HCT116 (cell line): Measurements from ENCODE around the gene ANO2. TPM values are rescaled to one million over a fixed set of nuclear protein-coding genes. Genes with fewer than 3 reads are reported as not detected.

Experiments used
- ATAC-seq: fragments of 200-7000 bp; cut with Tn5 transposase; 2 replicates; pipeline ENCODE4 v1.9.1; 2020; ENCODE audit warnings: mild to moderate bottlenecking, moderate library complexity
- BruUV-seq: library from RNA; stranded (reverse); fragments of 400-500 nt; replicated peaks from 2 replicates; lab custom pipeline; 2021; lab: Mats Ljungman, UMichigan
- CTCF ChIA-PET: fragments of 300-600 bp; sonication (Branson Sonifier 250); formaldehyde crosslinking; loops from one replicate; lab custom pipeline; 2021; ENCODE audit warnings: antibody characterized with exemption; lab: Charles Lee
- POLR2A ChIA-PET: fragments of 300-600, 350-600 bp; sonication (Branson Sonifier 250); formaldehyde crosslinking; loops from one replicate; lab custom pipeline; 2021; ENCODE audit warnings: antibody characterized with exemption; lab: Charles Lee
- RAD21 ChIA-PET, 2 experiments: fragments of 300-600 bp; sonication (Branson Sonifier 250); formaldehyde crosslinking; loops; one replicate each; lab custom pipeline; 2023; ENCODE audit warnings: low total read pairs in 2 of 2; ENCODE audit not compliant: uncharacterized antibody in 2 of 2, unreplicated experiment in 2 of 2, low non-redundant PET in 1 of 2; lab: Charles Lee
- DNase-seq: peaks from one replicate; pipeline ENCODE4 v3.0.0-alpha.2; 2010; ENCODE audit warnings: low read depth, low spot score
- H2AFZ ChIP-seq: fragments of 200-600 bp; shearing (Covaris generic), sonication (generic); 2 replicates; pipeline ENCODE4 v1.6.1; 2017; ENCODE audit warnings: low read depth, mixed run types, mixed read lengths, antibody characterized with exemption, low read length; ENCODE audit not compliant: poor library complexity, severe bottlenecking
- H3K27ac ChIP-seq: 2 replicates; pipeline ENCODE4 v1.5.1; 2012; ENCODE audit warnings: low read depth, low read length
- H3K27me3 ChIP-seq: fragments of 200-600 bp; sonication (generic); 2 replicates; pipeline ENCODE4 v1.6.1; 2016; ENCODE audit warnings: mixed run types, low read length, mixed read lengths; ENCODE audit not compliant: insufficient read depth
- H3K36me3 ChIP-seq, 2 experiments: fragments of 200-500 bp in 1 of 2; fragments of 200-600 bp in 1 of 2; sonication (Bioruptor generic) in 1 of 2; sonication (generic) in 1 of 2; 2 replicates each; pipeline versions ENCODE4 v1.5.1 to v1.6.1; 2014 to 2016; ENCODE audit warnings: low read length in 2 of 2, inconsistent platforms in 1 of 2, mixed read lengths in 1 of 2, mixed run types in 1 of 2; ENCODE audit not compliant: insufficient read depth in 2 of 2, control insufficient read depth in 1 of 2
- H3K4me1 ChIP-seq, 2 experiments: fragments of 200-600 bp in 1 of 2; sonication (generic) in 1 of 2; 2 replicates each; pipeline versions ENCODE4 v1.5.1 to v1.6.1; 2012 to 2017; ENCODE audit warnings: low read length in 2 of 2, inconsistent platforms in 1 of 2, mild to moderate bottlenecking in 1 of 2, mixed read lengths in 1 of 2, mixed run types in 1 of 2, moderate library complexity in 1 of 2; ENCODE audit not compliant: insufficient read depth in 2 of 2, control insufficient read depth in 1 of 2
- H3K4me2 ChIP-seq: fragments of 200-600 bp; sonication (generic); 2 replicates; pipeline ENCODE4 v1.6.1; 2017; ENCODE audit warnings: mixed run types, low read length, mixed read lengths
- H3K4me3 ChIP-seq, 2 experiments: fragments of 200-600 bp in 1 of 2; sonication (generic) in 1 of 2; replicated peaks in 1 of 2; 2 replicates each; pipeline ENCODE4 v1.5.1; 2011 to 2016; ENCODE audit warnings: low read length in 2 of 2, control low read depth in 1 of 2, low read depth in 1 of 2, mild to moderate bottlenecking in 1 of 2, mixed read lengths in 1 of 2, mixed run types in 1 of 2
- H3K79me2 ChIP-seq: fragments of 200-600 bp; sonication (generic); 2 replicates; pipeline ENCODE4 v1.6.1; 2017; ENCODE audit warnings: mild to moderate bottlenecking, mixed run types, low read length, moderate library complexity, mixed read lengths; ENCODE audit not compliant: insufficient read depth
- H3K9ac ChIP-seq: fragments of 200-600 bp; sonication (generic); 2 replicates; pipeline ENCODE4 v1.6.1; 2016; ENCODE audit warnings: low read length, mixed read lengths
- H3K9me2 ChIP-seq: fragments of 200-600 bp; sonication (generic), shearing (Covaris generic); 2 replicates; pipeline ENCODE4 v1.6.1; 2017; ENCODE audit warnings: mixed run types, mild to moderate bottlenecking, moderate library complexity; ENCODE audit not compliant: insufficient read depth
- H3K9me3 ChIP-seq, 2 experiments: fragments of 200-500 bp in 1 of 2; fragments of 200-600 bp in 1 of 2; sonication (Bioruptor generic) in 1 of 2; sonication (generic) in 1 of 2; 2 replicates each; pipeline ENCODE4 v1.6.1; 2014 to 2017; ENCODE audit warnings: low read length in 2 of 2, mixed read lengths in 2 of 2, inconsistent platforms in 1 of 2, low read depth in 1 of 2, mild to moderate bottlenecking in 1 of 2, mixed run types in 1 of 2, moderate library complexity in 1 of 2; ENCODE audit not compliant: control insufficient read depth in 1 of 2, insufficient read depth in 1 of 2
- H4K20me1 ChIP-seq: fragments of 200-600 bp; sonication (generic), shearing (Covaris generic); 2 replicates; pipeline ENCODE4 v1.6.1; 2017; ENCODE audit warnings: mixed run types, mild to moderate bottlenecking, moderate library complexity; ENCODE audit not compliant: insufficient read depth
- CBX3 ChIP-seq: IDR thresholded peaks from 2 replicates; pipeline ENCODE4 v1.6.1; 2012; ENCODE audit warnings: low read depth
- EGR1 ChIP-seq: IDR thresholded peaks from 2 replicates; pipeline ENCODE4 v1.6.1; 2012; ENCODE audit warnings: low read depth
- EZH2 ChIP-seq: fragments of 200-600 bp; sonication (generic); IDR thresholded peaks from 2 replicates; pipeline ENCODE4 v1.6.1; 2017; ENCODE audit warnings: antibody characterized with exemption, mixed run types
- FOSL1 ChIP-seq: IDR thresholded peaks from 2 replicates; pipeline ENCODE4 v1.6.1; 2012; ENCODE audit warnings: low read depth
- JUND ChIP-seq: IDR thresholded peaks from 2 replicates; pipeline ENCODE4 v1.6.1; 2012
- POLR2A ChIP-seq: IDR thresholded peaks from 2 replicates; pipeline ENCODE4 v1.7.0; 2011; ENCODE audit warnings: borderline replicate concordance; ENCODE audit not compliant: insufficient read depth, insufficient read length; ENCODE audit errors: extremely low read depth
- POLR2AphosphoS5 ChIP-seq: IDR thresholded peaks from 2 replicates; pipeline ENCODE4 v1.6.1; 2011; ENCODE audit warnings: mild to moderate bottlenecking, low read depth, low read length, moderate library complexity
- RAD21 ChIP-seq: IDR thresholded peaks from 2 replicates; pipeline ENCODE4 v1.6.1; 2012; ENCODE audit warnings: low read depth, mild to moderate bottlenecking
- SIN3A ChIP-seq: IDR thresholded peaks from 2 replicates; pipeline ENCODE4 v1.6.1; 2012; ENCODE audit warnings: low read depth
- SRF ChIP-seq: IDR thresholded peaks from 2 replicates; pipeline ENCODE4 v1.6.1; 2012; ENCODE audit warnings: low read depth
- YY1 ChIP-seq: IDR thresholded peaks from 2 replicates; pipeline ENCODE4 v1.6.1; 2011; ENCODE audit warnings: low read length, low read depth, moderate library complexity, mild to moderate bottlenecking; ENCODE audit not compliant: insufficient replicate concordance; ENCODE audit errors: extremely low read depth
- intact Hi-C: fragments of 100-400 bp; cut with micrococcal nuclease; formaldehyde crosslinking; loops from 2 replicates; pipeline ENCODE4 v1.10.0; 2022
- total RNA-seq: library from RNA; stranded (reverse); gene quantifications from one replicate; pipeline ENCODE4 v1.2.1, GENCODE V29; 2021; ENCODE audit not compliant: unreplicated experiment
- TF ChIP-seq, protein P1 (sequence below): IDR thresholded peaks from 2 replicates; pipeline ENCODE4 v1.6.1; 2011; ENCODE audit warnings: mild to moderate bottlenecking, low read length, moderate library complexity; ENCODE audit not compliant: insufficient replicate concordance; ENCODE audit errors: extremely low read depth
- TF ChIP-seq, protein P2 (sequence below): IDR thresholded peaks from 2 replicates; pipeline ENCODE4 v1.6.1; 2012

ANO2 gene
- total RNA-seq, 1 experiment from 2014 or later: not detected

DNA sequence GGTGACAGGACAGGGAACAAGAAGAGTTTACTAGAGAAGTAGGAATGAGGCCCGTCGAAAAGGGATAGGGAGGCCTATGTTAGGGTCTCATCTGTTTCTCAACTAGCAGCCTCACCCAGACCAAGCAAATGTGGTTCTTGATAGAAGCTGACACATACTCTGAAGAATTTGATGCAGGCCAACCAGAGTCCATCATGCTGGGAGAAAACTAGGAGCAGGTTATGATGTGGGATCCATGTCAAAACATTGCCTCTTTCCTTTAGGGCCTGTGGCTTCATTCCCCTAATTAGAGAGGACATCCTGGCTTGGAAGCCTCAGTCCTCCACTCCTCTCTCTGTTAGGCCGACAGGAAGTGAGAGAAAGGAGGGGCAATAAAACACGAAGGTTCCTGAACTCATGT lies 390.3 kb downstream of the ANO2 start:
- POLR2A ChIA-PET: no interaction called here
- no peak for DNase-seq

More for the DNA sequence above, 390.3 kb downstream of the ANO2 start:
- intact Hi-C loops: loop anchor here (5.0 kb wide), 1 partner anchor 462 kb away; no protein-coding TSS in a partner anchor
- no peaks in the 10 kb centered on the region for H3K36me3 ChIP-seq
- H3K79me2 ChIP-seq: no peaks in the 10 kb centered on the region
- no peak overlapping the region for H3K4me2 ChIP-seq
- ChIA-PET RAD21 (no interaction called here), CTCF (no interaction called here)
- no peak overlapping the region for H2AFZ ChIP-seq
- peaks cover 20% of the 10 kb centered on the region for H3K27me3 ChIP-seq
- no peaks in the 10 kb centered on the region for H3K9me3 ChIP-seq
- H4K20me1 ChIP-seq: no peaks in the 10 kb centered on the region
- H3K4me1 ChIP-seq: no peaks in the 10 kb centered on the region
- H3K4me3 ChIP-seq: no peak overlapping the region
- TF ChIP-seq POLR2A: no peak
- TF ChIP-seq RAD21: no peak
- TF ChIP-seq, protein P1, sequence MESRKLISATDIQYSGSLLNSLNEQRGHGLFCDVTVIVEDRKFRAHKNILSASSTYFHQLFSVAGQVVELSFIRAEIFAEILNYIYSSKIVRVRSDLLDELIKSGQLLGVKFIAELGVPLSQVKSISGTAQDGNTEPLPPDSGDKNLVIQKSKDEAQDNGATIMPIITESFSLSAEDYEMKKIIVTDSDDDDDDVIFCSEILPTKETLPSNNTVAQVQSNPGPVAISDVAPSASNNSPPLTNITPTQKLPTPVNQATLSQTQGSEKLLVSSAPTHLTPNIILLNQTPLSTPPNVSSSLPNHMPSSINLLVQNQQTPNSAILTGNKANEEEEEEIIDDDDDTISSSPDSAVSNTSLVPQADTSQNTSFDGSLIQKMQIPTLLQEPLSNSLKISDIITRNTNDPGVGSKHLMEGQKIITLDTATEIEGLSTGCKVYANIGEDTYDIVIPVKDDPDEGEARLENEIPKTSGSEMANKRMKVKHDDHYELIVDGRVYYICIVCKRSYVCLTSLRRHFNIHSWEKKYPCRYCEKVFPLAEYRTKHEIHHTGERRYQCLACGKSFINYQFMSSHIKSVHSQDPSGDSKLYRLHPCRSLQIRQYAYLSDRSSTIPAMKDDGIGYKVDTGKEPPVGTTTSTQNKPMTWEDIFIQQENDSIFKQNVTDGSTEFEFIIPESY: no peak
- no peak for TF ChIP-seq FOSL1
- TF ChIP-seq YY1: no peak
- TF ChIP-seq CBX3: no peak
- TF ChIP-seq, protein P2, sequence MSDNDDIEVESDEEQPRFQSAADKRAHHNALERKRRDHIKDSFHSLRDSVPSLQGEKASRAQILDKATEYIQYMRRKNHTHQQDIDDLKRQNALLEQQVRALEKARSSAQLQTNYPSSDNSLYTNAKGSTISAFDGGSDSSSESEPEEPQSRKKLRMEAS: no peak
- TF ChIP-seq EZH2: no peak
- TF ChIP-seq JUND: no peak
- TF ChIP-seq POLR2AphosphoS5: no peak
- no peak for TF ChIP-seq SRF
- no peak for TF ChIP-seq EGR1
- no peak for TF ChIP-seq SIN3A
- no peak overlapping the region for H3K9ac ChIP-seq
- H3K27ac ChIP-seq: no peak overlapping the region
- ATAC-seq: no peak
- no peaks in the 10 kb centered on the region for H3K9me2 ChIP-seq
- BruUV-seq: no TSS peak
